WTC11 (cell line): ENCODE results near the gene SH3TC2. TPM values are rescaled to one million over a fixed set of nuclear protein-coding genes. Genes with fewer than 3 reads are reported as not detected.

Source experiments
- ATAC-seq: fragments of 200-7000 bp; cut with Tn5 transposase; 2 replicates; pipeline ENCODE4 v1.10.0; 2021; ENCODE audit warnings: mild to moderate bottlenecking, moderate library complexity
- CTCF ChIA-PET: fragments of 300-600 bp; sonication (Branson Sonifier 250); formaldehyde crosslinking; loops from one replicate; lab custom pipeline; 2021; ENCODE audit warnings: antibody characterized with exemption; lab: Charles Lee
- POLR2A ChIA-PET: fragments of 350-600 bp; sonication (Branson Sonifier 250); formaldehyde crosslinking; loops from one replicate; lab custom pipeline; 2021; ENCODE audit warnings: antibody characterized with exemption; lab: Charles Lee
- DNase-seq: peaks from one replicate; pipeline ENCODE4 v3.0.0; 2021; ENCODE audit warnings: low spot score
- H3K27ac Mint-ChIP-seq: 2 replicates; pipeline ENCODE4 v1.8.0; 2021; ENCODE audit warnings: mixed read lengths
- H3K27me3 Mint-ChIP-seq: 2 replicates; pipeline ENCODE4 v1.8.0; 2021; ENCODE audit warnings: low read depth, mild to moderate bottlenecking, moderate library complexity, mixed read lengths
- H3K36me3 Mint-ChIP-seq: 2 replicates; pipeline ENCODE4 v1.8.0; 2021; ENCODE audit warnings: mixed read lengths
- H3K4me1 Mint-ChIP-seq: 2 replicates; pipeline ENCODE4 v1.8.0; 2022; ENCODE audit warnings: mixed read lengths
- H3K4me3 Mint-ChIP-seq: 2 replicates; pipeline ENCODE4 v1.8.0; 2021; ENCODE audit warnings: mild to moderate bottlenecking, moderate library complexity, mixed read lengths
- H3K9me3 Mint-ChIP-seq: 2 replicates; pipeline ENCODE4 v1.8.0; 2021; ENCODE audit warnings: mixed read lengths
- ATF1 ChIP-seq: sonication (generic); formaldehyde crosslinking; IDR thresholded peaks from 2 replicates; pipeline ENCODE4 v1.8.1; 2023; ENCODE audit warnings: mild to moderate bottlenecking, moderate library complexity, missing genetic modification reagents
- GABPB1 ChIP-seq: sonication (generic); formaldehyde crosslinking; IDR thresholded peaks from 2 replicates; pipeline ENCODE4 v1.8.1; 2023; ENCODE audit warnings: mild to moderate bottlenecking, missing genetic modification reagents
- JUN ChIP-seq: sonication (generic); formaldehyde crosslinking; IDR thresholded peaks from 2 replicates; pipeline ENCODE4 v1.8.0; 2023; ENCODE audit warnings: mild to moderate bottlenecking, missing genetic modification reagents
- NFYB ChIP-seq: sonication (generic); formaldehyde crosslinking; conservative IDR thresholded peaks from 2 replicates; pipeline ENCODE4 v1.8.0; 2022; ENCODE audit warnings: low read depth, missing genetic modification reagents
- TCF7 ChIP-seq: sonication (generic); formaldehyde crosslinking; IDR thresholded peaks from 2 replicates; pipeline ENCODE4 v1.8.0; 2022; ENCODE audit warnings: mild to moderate bottlenecking, low read depth, missing genetic modification reagents, moderate library complexity
- TEAD4 ChIP-seq: sonication (generic); formaldehyde crosslinking; IDR thresholded peaks from 2 replicates; pipeline ENCODE4 v1.8.0; 2022; ENCODE audit warnings: mild to moderate bottlenecking, missing genetic modification reagents
- ZNF121 ChIP-seq: sonication (generic); formaldehyde crosslinking; IDR thresholded peaks from 2 replicates; pipeline ENCODE4 v1.8.0; 2023; ENCODE audit warnings: missing genetic modification reagents
- ZNF232 ChIP-seq: sonication (generic); formaldehyde crosslinking; IDR thresholded peaks from 2 replicates; pipeline ENCODE4 v1.8.0; 2022; ENCODE audit warnings: mild to moderate bottlenecking, missing genetic modification reagents
- ZNF396 ChIP-seq: fragments of 250-450 bp; sonication (Bioruptor Pico); IDR thresholded peaks from 2 replicates; pipeline ENCODE4 v1.8.0; 2021; ENCODE audit warnings: mild to moderate bottlenecking, moderate library complexity, borderline replicate concordance
- total RNA-seq: library from RNA; stranded (reverse); gene quantifications from 3 replicates; pipeline ENCODE4 v1.2.3, GENCODE V29; 2021
- TF ChIP-seq, protein P1 (sequence below): fragments of 250-450 bp; sonication (Bioruptor Pico); IDR thresholded peaks from 2 replicates; pipeline ENCODE4 v1.9.0; 2021; ENCODE audit warnings: mild to moderate bottlenecking, borderline replicate concordance
- TF ChIP-seq, protein P2 (sequence below): sonication (generic); formaldehyde crosslinking; IDR thresholded peaks from 2 replicates; pipeline ENCODE4 v1.8.0; 2022; ENCODE audit warnings: mild to moderate bottlenecking, missing genetic modification reagents
- TF ChIP-seq, protein P3 (sequence below): sonication (generic); formaldehyde crosslinking; conservative IDR thresholded peaks from 2 replicates; pipeline ENCODE4 v1.8.1; 2023; ENCODE audit warnings: mild to moderate bottlenecking, low read depth, missing genetic modification reagents, moderate library complexity
- TF ChIP-seq, protein P4 (sequence below): sonication (generic); formaldehyde crosslinking; IDR thresholded peaks from 2 replicates; pipeline ENCODE4 v1.8.1; 2022; ENCODE audit warnings: missing genetic modification reagents, borderline replicate concordance
- TF ChIP-seq, protein P5 (sequence below): sonication (generic); formaldehyde crosslinking; IDR thresholded peaks from 2 replicates; pipeline ENCODE4 v1.8.0; 2022; ENCODE audit warnings: mild to moderate bottlenecking, missing genetic modification reagents

Gene SH3TC2
- total RNA-seq, 1 experiment from 2014 or later: 0.61 TPM

DNA sequence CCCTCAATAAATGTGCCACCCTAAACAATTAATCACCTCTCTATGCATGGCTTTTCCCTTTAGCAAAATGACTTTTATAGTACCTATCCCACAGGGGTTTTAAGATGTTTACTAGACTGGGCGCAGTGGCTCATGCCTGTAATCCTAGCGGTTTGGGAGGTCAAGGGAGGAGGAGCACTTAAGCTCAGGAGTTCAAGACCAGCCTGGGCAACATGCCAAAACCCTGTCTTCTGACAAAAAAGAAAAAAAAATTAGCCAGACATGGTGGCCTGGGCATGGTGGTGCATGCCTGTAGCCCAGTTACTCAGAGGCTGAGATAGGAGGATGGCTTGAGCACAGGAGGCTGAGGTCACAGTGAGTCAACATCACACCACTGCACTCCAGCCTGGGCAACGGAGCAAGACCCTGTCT lies 13.5 kb downstream of the SH3TC2 start (continued):
- TF ChIP-seq, protein P1, sequence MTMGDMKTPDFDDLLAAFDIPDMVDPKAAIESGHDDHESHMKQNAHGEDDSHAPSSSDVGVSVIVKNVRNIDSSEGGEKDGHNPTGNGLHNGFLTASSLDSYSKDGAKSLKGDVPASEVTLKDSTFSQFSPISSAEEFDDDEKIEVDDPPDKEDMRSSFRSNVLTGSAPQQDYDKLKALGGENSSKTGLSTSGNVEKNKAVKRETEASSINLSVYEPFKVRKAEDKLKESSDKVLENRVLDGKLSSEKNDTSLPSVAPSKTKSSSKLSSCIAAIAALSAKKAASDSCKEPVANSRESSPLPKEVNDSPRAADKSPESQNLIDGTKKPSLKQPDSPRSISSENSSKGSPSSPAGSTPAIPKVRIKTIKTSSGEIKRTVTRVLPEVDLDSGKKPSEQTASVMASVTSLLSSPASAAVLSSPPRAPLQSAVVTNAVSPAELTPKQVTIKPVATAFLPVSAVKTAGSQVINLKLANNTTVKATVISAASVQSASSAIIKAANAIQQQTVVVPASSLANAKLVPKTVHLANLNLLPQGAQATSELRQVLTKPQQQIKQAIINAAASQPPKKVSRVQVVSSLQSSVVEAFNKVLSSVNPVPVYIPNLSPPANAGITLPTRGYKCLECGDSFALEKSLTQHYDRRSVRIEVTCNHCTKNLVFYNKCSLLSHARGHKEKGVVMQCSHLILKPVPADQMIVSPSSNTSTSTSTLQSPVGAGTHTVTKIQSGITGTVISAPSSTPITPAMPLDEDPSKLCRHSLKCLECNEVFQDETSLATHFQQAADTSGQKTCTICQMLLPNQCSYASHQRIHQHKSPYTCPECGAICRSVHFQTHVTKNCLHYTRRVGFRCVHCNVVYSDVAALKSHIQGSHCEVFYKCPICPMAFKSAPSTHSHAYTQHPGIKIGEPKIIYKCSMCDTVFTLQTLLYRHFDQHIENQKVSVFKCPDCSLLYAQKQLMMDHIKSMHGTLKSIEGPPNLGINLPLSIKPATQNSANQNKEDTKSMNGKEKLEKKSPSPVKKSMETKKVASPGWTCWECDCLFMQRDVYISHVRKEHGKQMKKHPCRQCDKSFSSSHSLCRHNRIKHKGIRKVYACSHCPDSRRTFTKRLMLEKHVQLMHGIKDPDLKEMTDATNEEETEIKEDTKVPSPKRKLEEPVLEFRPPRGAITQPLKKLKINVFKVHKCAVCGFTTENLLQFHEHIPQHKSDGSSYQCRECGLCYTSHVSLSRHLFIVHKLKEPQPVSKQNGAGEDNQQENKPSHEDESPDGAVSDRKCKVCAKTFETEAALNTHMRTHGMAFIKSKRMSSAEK (CRISPR knock-in tag): no peak
- TF ChIP-seq TCF7: no peak
- TF ChIP-seq, protein P2, sequence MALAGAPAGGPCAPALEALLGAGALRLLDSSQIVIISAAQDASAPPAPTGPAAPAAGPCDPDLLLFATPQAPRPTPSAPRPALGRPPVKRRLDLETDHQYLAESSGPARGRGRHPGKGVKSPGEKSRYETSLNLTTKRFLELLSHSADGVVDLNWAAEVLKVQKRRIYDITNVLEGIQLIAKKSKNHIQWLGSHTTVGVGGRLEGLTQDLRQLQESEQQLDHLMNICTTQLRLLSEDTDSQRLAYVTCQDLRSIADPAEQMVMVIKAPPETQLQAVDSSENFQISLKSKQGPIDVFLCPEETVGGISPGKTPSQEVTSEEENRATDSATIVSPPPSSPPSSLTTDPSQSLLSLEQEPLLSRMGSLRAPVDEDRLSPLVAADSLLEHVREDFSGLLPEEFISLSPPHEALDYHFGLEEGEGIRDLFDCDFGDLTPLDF: no peak

DNA sequence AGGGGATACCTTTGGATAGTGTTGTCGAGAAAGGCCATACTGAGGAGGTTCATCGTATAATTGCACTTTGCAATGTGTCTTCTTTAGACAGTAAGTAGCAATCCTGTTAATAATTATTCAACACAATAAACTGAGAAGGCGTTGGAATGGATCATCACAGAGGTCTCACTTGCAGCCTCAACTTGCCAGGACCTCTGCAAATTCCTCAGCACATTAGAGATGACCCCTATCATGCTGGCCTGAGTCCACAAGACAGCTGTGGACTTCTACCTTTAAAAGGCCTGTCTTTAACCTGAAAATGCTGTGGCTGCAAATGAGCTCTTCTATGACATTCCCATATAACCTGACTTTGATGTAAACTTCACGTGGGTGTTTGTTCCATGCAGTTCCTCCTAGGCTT lies 14.1 kb downstream of the SH3TC2 start:
- ATAC-seq (no peak), DNase-seq (no peak)
- ChIA-PET CTCF (interaction anchor here (0.8 to 1.3 kb wide), 4 partner anchors 14 to 308 kb away, joined by 3 to 6 read pairs (median 4); no protein-coding TSS in a partner anchor), POLR2A (no interaction called here)
- no peaks in the 10 kb centered on the region for H3K36me3 Mint-ChIP-seq
- peaks cover 6% of the 10 kb centered on the region for H3K4me1 Mint-ChIP-seq
- no peak overlapping the region for H3K27ac Mint-ChIP-seq
- no peaks in the 10 kb centered on the region for H3K9me3 Mint-ChIP-seq
- no peak for TF ChIP-seq TEAD4 (CRISPR knock-in tag)
- TF ChIP-seq GABPB1: no peak
- TF ChIP-seq, protein P2: no peak
- TF ChIP-seq, protein P3, sequence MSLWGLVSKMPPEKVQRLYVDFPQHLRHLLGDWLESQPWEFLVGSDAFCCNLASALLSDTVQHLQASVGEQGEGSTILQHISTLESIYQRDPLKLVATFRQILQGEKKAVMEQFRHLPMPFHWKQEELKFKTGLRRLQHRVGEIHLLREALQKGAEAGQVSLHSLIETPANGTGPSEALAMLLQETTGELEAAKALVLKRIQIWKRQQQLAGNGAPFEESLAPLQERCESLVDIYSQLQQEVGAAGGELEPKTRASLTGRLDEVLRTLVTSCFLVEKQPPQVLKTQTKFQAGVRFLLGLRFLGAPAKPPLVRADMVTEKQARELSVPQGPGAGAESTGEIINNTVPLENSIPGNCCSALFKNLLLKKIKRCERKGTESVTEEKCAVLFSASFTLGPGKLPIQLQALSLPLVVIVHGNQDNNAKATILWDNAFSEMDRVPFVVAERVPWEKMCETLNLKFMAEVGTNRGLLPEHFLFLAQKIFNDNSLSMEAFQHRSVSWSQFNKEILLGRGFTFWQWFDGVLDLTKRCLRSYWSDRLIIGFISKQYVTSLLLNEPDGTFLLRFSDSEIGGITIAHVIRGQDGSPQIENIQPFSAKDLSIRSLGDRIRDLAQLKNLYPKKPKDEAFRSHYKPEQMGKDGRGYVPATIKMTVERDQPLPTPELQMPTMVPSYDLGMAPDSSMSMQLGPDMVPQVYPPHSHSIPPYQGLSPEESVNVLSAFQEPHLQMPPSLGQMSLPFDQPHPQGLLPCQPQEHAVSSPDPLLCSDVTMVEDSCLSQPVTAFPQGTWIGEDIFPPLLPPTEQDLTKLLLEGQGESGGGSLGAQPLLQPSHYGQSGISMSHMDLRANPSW (CRISPR knock-in tag): no peak
- no peak for TF ChIP-seq ATF1 (CRISPR knock-in tag)
- TF ChIP-seq, protein P4, sequence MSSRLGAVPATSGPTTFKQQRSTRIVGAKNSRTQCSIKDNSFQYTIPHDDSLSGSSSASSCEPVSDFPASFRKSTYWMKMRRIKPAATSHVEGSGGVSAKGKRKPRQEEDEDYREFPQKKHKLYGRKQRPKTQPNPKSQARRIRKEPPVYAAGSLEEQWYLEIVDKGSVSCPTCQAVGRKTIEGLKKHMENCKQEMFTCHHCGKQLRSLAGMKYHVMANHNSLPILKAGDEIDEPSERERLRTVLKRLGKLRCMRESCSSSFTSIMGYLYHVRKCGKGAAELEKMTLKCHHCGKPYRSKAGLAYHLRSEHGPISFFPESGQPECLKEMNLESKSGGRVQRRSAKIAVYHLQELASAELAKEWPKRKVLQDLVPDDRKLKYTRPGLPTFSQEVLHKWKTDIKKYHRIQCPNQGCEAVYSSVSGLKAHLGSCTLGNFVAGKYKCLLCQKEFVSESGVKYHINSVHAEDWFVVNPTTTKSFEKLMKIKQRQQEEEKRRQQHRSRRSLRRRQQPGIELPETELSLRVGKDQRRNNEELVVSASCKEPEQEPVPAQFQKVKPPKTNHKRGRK (CRISPR knock-in tag): no peak
- H3K4me3 Mint-ChIP-seq: no peak overlapping the region
- H3K27me3 Mint-ChIP-seq: no peaks in the 10 kb centered on the region; the same call in 1 of the 2 replicates

DNA sequence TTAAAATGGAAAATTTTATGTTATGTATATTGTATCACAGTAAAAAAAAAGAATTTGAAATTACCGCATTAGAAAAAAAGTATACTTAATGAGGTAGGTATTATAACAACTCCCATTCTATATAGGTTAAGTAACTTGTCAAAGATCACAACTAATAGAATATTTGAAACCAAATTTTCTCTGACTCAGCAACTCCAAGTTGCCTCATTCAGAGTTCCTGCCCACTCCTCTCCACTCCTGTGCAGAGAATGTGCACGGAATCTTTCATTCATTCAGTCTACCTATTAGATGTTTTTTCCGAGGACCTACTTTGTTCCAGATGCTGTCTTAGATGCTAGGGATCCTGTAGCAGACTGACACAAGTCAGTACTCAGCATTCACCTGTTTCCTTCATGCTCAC lies 15.4 kb downstream of the SH3TC2 start:
- CTCF ChIA-PET: interaction anchor here (0.7 kb wide), 1 partner anchor 67 kb away, joined by 3 read pairs; no protein-coding TSS in a partner anchor
- H3K4me3 Mint-ChIP-seq: no peak overlapping the region
- peaks cover 6% of the 10 kb centered on the region for H3K4me1 Mint-ChIP-seq
- H3K27me3 Mint-ChIP-seq: no peaks in the 10 kb centered on the region
- no peak for TF ChIP-seq ZNF396 (CRISPR knock-in tag)
- TF ChIP-seq JUN (CRISPR knock-in tag): no peak
- no peak for TF ChIP-seq ZNF121 (CRISPR knock-in tag)
- TF ChIP-seq ZNF232 (CRISPR knock-in tag): no peak
- TF ChIP-seq GABPB1: no peak
- no peak for TF ChIP-seq NFYB (CRISPR knock-in tag)
- TF ChIP-seq, protein P5, sequence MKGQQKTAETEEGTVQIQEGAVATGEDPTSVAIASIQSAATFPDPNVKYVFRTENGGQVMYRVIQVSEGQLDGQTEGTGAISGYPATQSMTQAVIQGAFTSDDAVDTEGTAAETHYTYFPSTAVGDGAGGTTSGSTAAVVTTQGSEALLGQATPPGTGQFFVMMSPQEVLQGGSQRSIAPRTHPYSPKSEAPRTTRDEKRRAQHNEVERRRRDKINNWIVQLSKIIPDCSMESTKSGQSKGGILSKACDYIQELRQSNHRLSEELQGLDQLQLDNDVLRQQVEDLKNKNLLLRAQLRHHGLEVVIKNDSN (CRISPR knock-in tag): no peak
- no peaks in the 10 kb centered on the region for H3K36me3 Mint-ChIP-seq
- POLR2A ChIA-PET: no interaction called here
- DNase-seq: no peak
- H3K9me3 Mint-ChIP-seq: no peaks in the 10 kb centered on the region
- ATAC-seq: no peak
- no peak overlapping the region for H3K27ac Mint-ChIP-seq
